Liver (tissue), 9 donors: ENCODE results near the gene JAZF1. TPM values are rescaled to one million over a fixed set of nuclear protein-coding genes. Genes with fewer than 3 reads are reported as not detected.

Experiments used
- DNase-seq: peaks from one replicate; pipeline ENCODE4 v3.0.0-alpha.2; 2017; ENCODE audit warnings: low spot score
- H3K27ac ChIP-seq, 2 donors: one replicate each; pipeline ENCODE4 v1.7.0; 2013; ENCODE audit warnings: inconsistent platforms in 2 of 2, low read length in 2 of 2, control low read depth in 1 of 2, low read depth in 1 of 2, mild to moderate bottlenecking in 1 of 2
- H3K27me3 ChIP-seq, 4 donors: one replicate each; pipeline versions ENCODE4 v1.6.1 to v1.7.0; 2013; ENCODE audit warnings: low read length in 3 of 4, inconsistent platforms in 1 of 4, mild to moderate bottlenecking in 1 of 4, moderate library complexity in 1 of 4; ENCODE audit not compliant: control insufficient read depth in 4 of 4, insufficient read depth in 4 of 4
- H3K36me3 ChIP-seq, 4 donors: one replicate each; pipeline versions ENCODE4 v1.6.1 to v1.7.0; 2013; ENCODE audit warnings: low read length in 3 of 4, mild to moderate bottlenecking in 3 of 4, low read depth in 1 of 4, moderate library complexity in 1 of 4; ENCODE audit not compliant: control insufficient read depth in 4 of 4, insufficient read depth in 3 of 4
- H3K4me1 ChIP-seq, 4 donors: one replicate each; pipeline versions ENCODE4 v1.6.1 to v1.7.0; 2013; ENCODE audit warnings: low read length in 3 of 4, mild to moderate bottlenecking in 3 of 4, moderate library complexity in 1 of 4; ENCODE audit not compliant: control insufficient read depth in 4 of 4, insufficient read depth in 4 of 4
- H3K4me3 ChIP-seq, 3 donors: one replicate each; pipeline versions ENCODE4 v1.6.1 to v1.7.0; 2013; ENCODE audit warnings: low read length in 3 of 3, control low read depth in 1 of 3, low read depth in 1 of 3, mild to moderate bottlenecking in 1 of 3
- H3K9ac ChIP-seq, 2 donors: one replicate each; pipeline ENCODE4 v1.7.0; 2013; ENCODE audit warnings: low read length in 2 of 2, mild to moderate bottlenecking in 2 of 2, moderate library complexity in 2 of 2, control low read depth in 1 of 2, low read depth in 1 of 2
- H3K9me3 ChIP-seq, 4 donors: one replicate each; pipeline versions ENCODE4 v1.6.1 to v1.7.0; 2013; ENCODE audit warnings: low read length in 3 of 4; ENCODE audit not compliant: control insufficient read depth in 4 of 4
- ATF3 ChIP-seq: IDR thresholded peaks from 2 replicates; pipeline ENCODE4 v1.6.1; 2016; ENCODE audit warnings: antibody characterized with exemption
- EGR1 ChIP-seq, 2 donors: IDR thresholded peaks; 2 replicates each; pipeline ENCODE4 v1.6.1; 2016 to 2018; ENCODE audit warnings: antibody characterized with exemption in 2 of 2, low read depth in 2 of 2
- FOXA2 ChIP-seq: IDR thresholded peaks from 2 replicates; pipeline ENCODE4 v1.6.1; 2016; ENCODE audit warnings: antibody characterized with exemption
- GABPA ChIP-seq, 2 donors: IDR thresholded peaks in 1 of 2; conservative IDR thresholded peaks in 1 of 2; 2 replicates each; pipeline ENCODE4 v1.6.1; 2016; ENCODE audit warnings: antibody characterized with exemption in 2 of 2, mild to moderate bottlenecking in 1 of 2, moderate library complexity in 1 of 2
- HNF4A ChIP-seq, 2 donors: conservative IDR thresholded peaks; 2 replicates each; pipeline ENCODE4 v1.6.1; 2016; ENCODE audit warnings: antibody characterized with exemption in 2 of 2, mild to moderate bottlenecking in 2 of 2
- HNF4G ChIP-seq: IDR thresholded peaks from 2 replicates; pipeline ENCODE4 v1.6.1; 2016; ENCODE audit warnings: antibody characterized with exemption
- JUND ChIP-seq, 2 donors: IDR thresholded peaks; 2 replicates each; pipeline ENCODE4 v1.6.1; 2016; ENCODE audit warnings: antibody characterized with exemption in 2 of 2
- MAX ChIP-seq: IDR thresholded peaks from 2 replicates; pipeline ENCODE4 v1.6.1; 2016; ENCODE audit warnings: antibody characterized with exemption
- RAD21 ChIP-seq, 2 donors: IDR thresholded peaks; 2 replicates each; pipeline ENCODE4 v1.6.1; 2016; ENCODE audit warnings: antibody characterized with exemption in 2 of 2, mild to moderate bottlenecking in 2 of 2
- RXRA ChIP-seq, 2 donors: IDR thresholded peaks; 2 replicates each; pipeline ENCODE4 v1.6.1; 2017 to 2018; ENCODE audit warnings: antibody characterized with exemption in 2 of 2, mild to moderate bottlenecking in 1 of 2
- ZBTB33 ChIP-seq: IDR thresholded peaks from 2 replicates; pipeline ENCODE4 v1.6.1; 2016; ENCODE audit warnings: antibody characterized with exemption
- WGBS: extraction: QIAGEN DNeasy Blood & Tissue Kit; methylation state at CpG from one replicate; pipeline ENCODE4 v1.1.7; 2013; 5-methylcytosine and 5-hydroxymethylcytosine counted together
- polyA plus RNA-seq, 2 donors: library from polyadenylated mRNA; stranded (reverse) in 1 of 2; unstranded in 1 of 2; fragments of 200-250 nt in 1 of 2; fragments of >200 nt in 1 of 2; fragmentation: Nextera tagmentation in 1 of 2; extraction: Ambion mirVana in 1 of 2; gene quantifications; one replicate each; pipeline versions ENCODE4 v1.2.1 to v1.2.3, GENCODE V29; 2013 to 2015
- total RNA-seq, 2 donors: library from RNA; depleted of rRNA; stranded (reverse); fragments of >200 nt; gene quantifications; one replicate each; pipeline ENCODE4 v1.2.3, GENCODE V29; 2014
- TF ChIP-seq, protein P1 (sequence below): fragments of 150-350 bp; IDR thresholded peaks from 2 replicates; pipeline ENCODE4 v1.5.1; 2017; ENCODE audit warnings: improper control_type of control experiment, low read depth, low read length; ENCODE audit not compliant: missing input control
- donor health status: healthy.
- donor health status: healthy.
- donor health status: healthy.
- donor health status: healthy.
- donor health status: healthy.

Gene JAZF1
- total and polyA plus RNA-seq, 4 donors: 2.7 to 17.8 (median 4.0) TPM

DNA sequence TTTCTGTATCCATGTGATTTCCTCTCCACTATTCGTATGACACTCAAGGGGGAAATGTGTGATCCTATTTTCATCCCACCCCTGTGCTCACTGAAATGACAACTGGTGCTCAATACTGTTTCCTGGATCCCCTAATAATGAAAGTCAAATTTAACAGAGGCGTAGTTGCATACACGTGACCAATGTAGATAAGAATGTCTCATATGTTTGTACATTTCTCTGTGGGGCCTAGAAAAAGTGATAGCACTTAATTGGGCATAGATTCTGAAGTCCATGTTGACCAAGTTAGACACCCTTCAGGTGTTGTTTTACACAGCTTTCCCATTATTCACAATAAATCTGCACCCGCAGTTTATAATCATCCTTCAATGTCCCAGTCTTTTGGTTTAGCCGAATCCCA, 59.1 kb downstream of the JAZF1 start:
- Histone ChIP-seq H3K27me3 (no peaks in the 10 kb centered on the region), H3K36me3 (no peaks in the 10 kb centered on the region), H3K9me3 (no peaks in the 10 kb centered on the region), H3K27ac (no peak overlapping the region), H3K4me3 (no peak overlapping the region), H3K4me1 (peaks cover 0 to 1% (median 0%) of the 10 kb centered on the region in 4 donors), H3K9ac (no peak overlapping the region)
- 97% methylated on average over 5 of the region's 5 CpGs for WGBS
- TF ChIP-seq FOXA2 (no peak), ATF3 (no peak), EGR1 (IDR thresholded peaks at IDR 0.05; ENCODE audit: low read depth in 2 of 2) (no peak), HNF4G (no peak), GABPA (IDR thresholded peaks at IDR 0.05 in 1 of 2, conservative IDR thresholded peaks at IDR 0.05 in 1 of 2) (no peak), RAD21 (IDR thresholded peaks at IDR 0.05) (no peak), JUND (IDR thresholded peaks at IDR 0.05) (no peak), ZBTB33 (no peak)
- DNase-seq: no peak

DNA sequence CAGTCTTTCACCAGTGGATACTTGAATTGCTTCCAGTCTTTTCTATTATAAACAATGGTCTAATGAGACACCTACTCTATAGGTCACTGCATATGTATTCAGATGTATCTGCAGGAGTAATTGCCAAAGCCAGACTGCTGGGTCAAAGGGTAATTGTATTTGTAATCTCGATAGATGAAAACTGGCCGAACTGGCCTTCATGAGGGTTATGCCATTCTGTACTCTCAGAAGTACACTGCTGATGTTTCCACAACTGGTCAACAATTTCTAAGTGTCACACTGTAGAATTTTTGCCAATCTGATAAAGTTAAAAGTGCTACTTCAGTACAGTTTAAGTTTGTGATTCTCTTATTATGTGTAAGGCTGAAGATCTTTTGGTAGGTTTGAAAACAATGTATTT, 64.6 kb downstream of the JAZF1 start:
- 36% methylated on average over 2 of the region's 2 CpGs for WGBS
- no peak for DNase-seq
- H3K4me1 ChIP-seq: peaks cover 0 to 2% (median 0%) of the 10 kb centered on the region in 4 donors
- H3K36me3 ChIP-seq: no peaks in the 10 kb centered on the region
- peak in 1 of 2 donors; percentile 10 for TF ChIP-seq HNF4A (conservative IDR thresholded peaks at IDR 0.05)
- no peak for TF ChIP-seq JUND (IDR thresholded peaks at IDR 0.05)
- TF ChIP-seq RXRA (IDR thresholded peaks at IDR 0.05): no peak
- no peaks in the 10 kb centered on the region for H3K9me3 ChIP-seq
- H3K4me3 ChIP-seq: no peak overlapping the region
- no peaks in the 10 kb centered on the region for H3K27me3 ChIP-seq
- H3K27ac ChIP-seq: no peak overlapping the region
- H3K9ac ChIP-seq: no peak overlapping the region

DNA sequence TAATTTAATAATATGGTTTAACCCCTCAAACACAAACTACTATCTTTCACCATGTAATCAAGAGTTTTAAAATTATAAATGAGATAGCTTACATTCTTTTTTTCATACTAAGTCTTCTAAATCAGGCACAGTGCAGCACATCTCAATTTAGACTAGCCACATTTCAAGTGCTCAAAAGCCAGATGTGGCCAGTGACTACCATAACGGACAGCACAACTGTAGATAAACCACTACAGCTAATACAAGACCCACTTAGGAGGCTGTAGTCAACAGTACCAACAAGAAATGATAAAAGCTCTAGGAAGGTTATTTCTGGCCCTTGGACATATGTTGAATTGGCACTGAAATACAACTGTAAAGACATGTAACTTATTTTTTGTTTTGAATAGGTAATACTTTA, 65.3 kb downstream of the JAZF1 start:
- Histone ChIP-seq H3K4me3 (no peak overlapping the region), H3K9ac (no peak overlapping the region), H3K27me3 (no peaks in the 10 kb centered on the region), H3K9me3 (no peaks in the 10 kb centered on the region), H3K27ac (no peak overlapping the region), H3K36me3 (no peaks in the 10 kb centered on the region), H3K4me1 (peaks cover 0 to 2% (median 0%) of the 10 kb centered on the region in 4 donors)
- DNase-seq: no peak
- WGBS: 91% methylated on average over 1 of the region's 1 CpG
- TF ChIP-seq, protein P1, sequence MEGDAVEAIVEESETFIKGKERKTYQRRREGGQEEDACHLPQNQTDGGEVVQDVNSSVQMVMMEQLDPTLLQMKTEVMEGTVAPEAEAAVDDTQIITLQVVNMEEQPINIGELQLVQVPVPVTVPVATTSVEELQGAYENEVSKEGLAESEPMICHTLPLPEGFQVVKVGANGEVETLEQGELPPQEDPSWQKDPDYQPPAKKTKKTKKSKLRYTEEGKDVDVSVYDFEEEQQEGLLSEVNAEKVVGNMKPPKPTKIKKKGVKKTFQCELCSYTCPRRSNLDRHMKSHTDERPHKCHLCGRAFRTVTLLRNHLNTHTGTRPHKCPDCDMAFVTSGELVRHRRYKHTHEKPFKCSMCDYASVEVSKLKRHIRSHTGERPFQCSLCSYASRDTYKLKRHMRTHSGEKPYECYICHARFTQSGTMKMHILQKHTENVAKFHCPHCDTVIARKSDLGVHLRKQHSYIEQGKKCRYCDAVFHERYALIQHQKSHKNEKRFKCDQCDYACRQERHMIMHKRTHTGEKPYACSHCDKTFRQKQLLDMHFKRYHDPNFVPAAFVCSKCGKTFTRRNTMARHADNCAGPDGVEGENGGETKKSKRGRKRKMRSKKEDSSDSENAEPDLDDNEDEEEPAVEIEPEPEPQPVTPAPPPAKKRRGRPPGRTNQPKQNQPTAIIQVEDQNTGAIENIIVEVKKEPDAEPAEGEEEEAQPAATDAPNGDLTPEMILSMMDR: no peak
- TF ChIP-seq JUND (IDR thresholded peaks at IDR 0.05): no peak
- no peak for TF ChIP-seq MAX
- TF ChIP-seq ZBTB33: no peak
- TF ChIP-seq ATF3: no peak
- no peak for TF ChIP-seq HNF4A (conservative IDR thresholded peaks at IDR 0.05)
